Epithelial cell of proximal tubule (primary cell): Measurements from ENCODE around the gene IGFBPL1. TPM values are rescaled to one million over a fixed set of nuclear protein-coding genes. Genes with fewer than 3 reads are reported as not detected.
"Not testable (repeated sequence)": the region's sequence is repeated elsewhere in the genome, so short reads cannot be mapped to it uniquely, and the experiment has no call there.

Experiments used
- DNase-seq: peaks from one replicate; pipeline ENCODE4 v3.0.0-alpha.2; 2011; ENCODE audit warnings: low read depth
- H3K4me3 ChIP-seq: 2 replicates; pipeline ENCODE4 v1.5.1; 2011; ENCODE audit warnings: low read depth, mild to moderate bottlenecking, low read length
- CTCF ChIP-seq: conservative IDR thresholded peaks from 2 replicates; pipeline ENCODE4 v1.5.1; 2012; ENCODE audit warnings: low read depth, mild to moderate bottlenecking, low read length
- total RNA-seq: library from RNA; depleted of rRNA; stranded (reverse); fragments of >200 nt; gene quantifications from 2 replicates; pipeline ENCODE4 v1.2.3, GENCODE V29; 2015

IGFBPL1 gene
- total RNA-seq, 1 donor from 2014 or later: 8.8 TPM

DNA sequence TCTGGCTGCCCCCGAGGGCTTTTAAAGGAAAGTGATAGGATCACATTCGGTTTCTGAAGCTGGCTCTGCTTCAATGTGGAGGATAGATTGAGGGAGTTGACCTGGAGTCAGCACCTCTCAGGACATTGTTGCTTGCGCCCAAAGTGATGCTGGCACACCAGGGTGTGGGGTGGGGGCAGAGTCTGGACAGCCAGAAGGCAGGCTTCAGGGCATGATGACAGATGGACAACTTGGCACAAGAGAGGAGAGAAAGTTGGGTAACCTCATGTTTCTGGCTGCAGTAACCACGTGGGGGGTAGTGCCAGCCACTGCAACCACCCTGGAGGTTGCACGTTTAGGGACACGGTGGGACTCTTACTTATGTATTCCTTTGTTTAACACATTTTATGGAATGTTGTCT lies 22.3 kb downstream of the IGFBPL1 start:
- TF ChIP-seq CTCF: no peak
- DNase-seq: no peak
- H3K4me3 ChIP-seq: no peak overlapping the region

DNA sequence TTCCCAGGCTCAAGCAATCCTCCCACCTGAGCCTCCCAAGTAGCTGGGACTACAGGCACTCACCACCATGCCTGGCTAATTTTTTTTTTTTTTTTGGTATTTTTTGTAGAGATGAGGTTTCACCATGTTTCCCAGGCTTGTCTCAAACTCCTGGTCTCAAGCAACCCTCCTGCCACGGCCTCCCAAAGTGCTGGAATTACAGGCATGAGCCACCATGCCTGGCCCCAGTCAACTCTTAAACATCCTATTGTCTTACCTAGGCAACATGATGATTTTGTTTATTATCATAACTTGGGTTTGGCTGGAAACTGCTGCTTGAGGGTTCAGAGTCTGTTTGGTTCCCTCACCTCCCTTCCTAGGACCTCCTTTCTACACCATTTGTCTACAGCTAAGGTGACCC lies 25.1 kb downstream of the IGFBPL1 start:
- not testable (repeated sequence) for DNase-seq, H3K4me3 ChIP-seq

- TF ChIP-seq CTCF: no peak
- H3K4me3 ChIP-seq: no peak overlapping the region
- DNase-seq: no peak
Observed at GRCh38 chr9:38396371-38396671, 27.9 kb downstream of the IGFBPL1 start.

DNA sequence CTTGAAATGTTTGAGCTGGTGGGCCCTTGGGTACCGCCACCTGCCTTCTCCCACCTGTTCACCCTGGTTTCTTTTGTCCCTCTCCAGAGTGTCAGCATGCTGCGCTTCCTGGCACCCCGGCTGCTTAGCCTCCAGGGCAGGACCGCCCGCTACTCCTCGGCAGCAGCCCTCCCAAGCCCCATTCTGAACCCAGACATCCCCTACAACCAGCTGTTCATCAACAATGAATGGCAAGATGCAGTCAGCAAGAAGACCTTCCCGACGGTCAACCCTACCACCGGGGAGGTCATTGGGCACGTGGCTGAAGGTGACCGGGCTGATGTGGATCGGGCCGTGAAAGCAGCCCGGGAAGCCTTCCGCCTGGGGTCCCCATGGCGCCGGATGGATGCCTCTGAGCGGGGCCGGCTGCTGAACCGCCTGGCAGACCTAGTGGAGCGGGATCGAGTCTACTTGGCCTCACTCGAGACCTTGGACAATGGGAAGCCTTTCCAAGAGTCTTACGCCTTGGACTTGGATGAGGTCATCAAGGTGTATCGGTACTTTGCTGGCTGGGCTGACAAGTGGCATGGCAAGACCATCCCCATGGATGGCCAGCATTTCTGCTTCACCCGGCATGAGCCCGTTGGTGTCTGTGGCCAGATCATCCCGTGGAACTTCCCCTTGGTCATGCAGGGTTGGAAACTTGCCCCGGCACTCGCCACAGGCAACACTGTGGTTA lies 28.4 kb downstream of the IGFBPL1 start:
- no peak for TF ChIP-seq CTCF
- no peak for DNase-seq
- H3K4me3 ChIP-seq: no peak overlapping the region

DNA sequence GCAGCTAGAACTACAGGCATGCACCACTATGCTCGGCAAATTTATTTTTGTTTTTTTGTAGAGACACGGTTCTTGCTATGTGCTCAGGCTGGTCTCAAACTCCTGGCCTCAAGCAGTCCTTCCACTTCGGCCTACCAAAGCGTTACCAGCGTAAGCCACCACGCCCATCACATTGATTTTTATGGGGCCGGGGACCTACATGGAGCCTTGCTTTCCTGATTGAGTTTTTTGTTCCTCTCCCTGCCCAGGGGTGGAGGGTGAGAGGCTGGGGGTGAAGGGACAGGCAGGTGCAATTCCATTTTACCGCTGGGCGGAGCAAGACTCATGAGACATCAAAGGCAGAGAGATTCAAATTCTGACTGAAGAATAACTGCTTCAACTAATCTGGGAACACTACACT lies 29.8 kb downstream of the IGFBPL1 start:
- no peak overlapping the region for H3K4me3 ChIP-seq
- no peak for DNase-seq
- no peak for TF ChIP-seq CTCF

DNA sequence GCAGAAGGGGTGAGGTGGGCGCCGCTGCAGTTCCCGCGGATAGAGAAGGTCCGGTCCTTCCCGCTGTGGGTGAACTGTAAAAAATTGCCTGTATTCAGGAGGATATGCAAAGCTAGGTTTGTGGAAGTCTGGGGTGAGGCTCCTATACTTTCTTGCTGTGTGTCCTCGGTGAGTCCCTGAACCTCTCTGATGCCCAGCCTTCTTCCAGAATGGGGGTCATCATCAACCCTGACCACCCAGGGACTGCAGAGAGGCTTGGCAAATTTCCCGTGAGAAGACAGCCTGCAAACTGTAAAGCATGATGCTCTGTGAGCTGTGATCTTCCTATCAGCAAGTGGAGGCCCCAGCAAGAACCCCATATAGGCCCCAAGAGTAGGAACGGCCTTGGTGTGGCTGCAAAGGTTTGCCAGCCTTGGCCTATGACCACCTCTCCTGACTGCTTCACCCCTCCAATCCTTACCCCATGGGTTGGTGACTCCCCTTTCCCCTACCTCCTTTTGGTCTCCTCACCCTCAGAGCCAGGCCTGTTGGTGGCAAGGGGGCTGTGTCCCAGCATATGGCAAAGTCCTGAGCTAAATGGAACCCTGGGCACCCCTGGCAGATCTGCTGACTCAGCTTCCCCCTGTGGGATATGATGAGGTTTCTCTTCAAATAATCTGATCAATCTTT lies 31.0 kb downstream of the IGFBPL1 start:
- TF ChIP-seq CTCF: no peak
- H3K4me3 ChIP-seq: peak overlapping the region; percentile 95
- no peak for DNase-seq

- peak within 1 kb of the TSS; percentile 95 for H3K4me3 ChIP-seq
- TF ChIP-seq CTCF: peak; percentile 21
- DNase-seq: no peak
Observed at GRCh38 chr9:38392235-38393127, 31.8 kb downstream of the IGFBPL1 start, which contains the start of gene ALDH1B1. TSS of gene ALDH1B1 (plus strand) at chr9:38392702. CDS start at chr9:38395749, 3,047 bp downstream.
